ENCODE measurements around the gene RAB18. TPM values are rescaled to one million over a fixed set of nuclear protein-coding genes. Genes with fewer than 3 reads are reported as not detected.

Gene RAB18
- total RNA-seq, 4 donors from 2014 or later: 46.0 to 51.6 (median 47.1) TPM

- no peak for TF ChIP-seq CTCF (IDR thresholded peaks at IDR 0.05 in 4 of 5, conservative IDR thresholded peaks at IDR 0.05 in 1 of 5)
- no peak for DNase-seq
- Histone ChIP-seq H3K4me3 (no peak overlapping the region), H3K9me3 (no peaks in the 10 kb centered on the region), H3K27me3 (no peaks in the 10 kb centered on the region), H3K27ac (no peak overlapping the region), H3K4me1 (no peaks in the 10 kb centered on the region), H3K36me3 (peaks cover 0 to 2% of the 10 kb centered on the region in 2 donors)
- in situ Hi-C loops (cut with MboI; ENCODE audit: low sequenced_read_pairs in 4 of 4) (loop anchor here in 3 of 4 donors (10.0 to 25.0 kb wide), 4 partner anchors 104 to 836 kb away; no protein-coding TSS in a partner anchor), intact Hi-C loops (cut with DNase I; ENCODE audit: low total_unique reads) (loop anchor here (10.0 kb wide), 1 partner anchor 694 kb away; no protein-coding TSS in a partner anchor)
- ATAC-seq: no peak
Observed at GRCh38 chr10:27550823-27551222, 46.7 kb downstream of the RAB18 start.

- no peak overlapping the region for H3K27ac ChIP-seq
- H3K36me3 ChIP-seq: no peaks in the 10 kb centered on the region
- intact Hi-C loops (cut with DNase I; ENCODE audit: low total_unique reads): loop anchor here (5.0 to 10.0 kb wide), 2 partner anchors 99 to 686 kb away; no protein-coding TSS in a partner anchor
- in situ Hi-C loops (cut with MboI; ENCODE audit: low sequenced_read_pairs in 4 of 4): loop anchor here in 3 of 4 donors (5.0 to 25.0 kb wide), 5 partner anchors 96 to 829 kb away; no protein-coding TSS in a partner anchor
- H3K9me3 ChIP-seq: no peaks in the 10 kb centered on the region
- no peaks in the 10 kb centered on the region for H3K27me3 ChIP-seq
- peak; percentile 16 to 62 (median 49) for TF ChIP-seq CTCF (IDR thresholded peaks at IDR 0.05 in 4 of 5, conservative IDR thresholded peaks at IDR 0.05 in 1 of 5)
- TF ChIP-seq POLR2A (IDR thresholded peaks at IDR 0.05): no peak
- no peak overlapping the region for H3K4me3 ChIP-seq
- ATAC-seq (peak in 1 of 2 donors; percentile 91), DNase-seq (peak; percentile 10 to 36)
- no peaks in the 10 kb centered on the region for H3K4me1 ChIP-seq
Observed at GRCh38 chr10:27558612-27559020, 54.5 kb downstream of the RAB18 start.

- H3K27ac ChIP-seq: no peak overlapping the region
- in situ Hi-C loops (cut with MboI; ENCODE audit: low sequenced_read_pairs in 4 of 4): loop anchor here in 2 of 4 donors (25.0 kb wide), 2 partner anchors 676 to 826 kb away; no protein-coding TSS in a partner anchor
- no peaks in the 10 kb centered on the region for H3K4me1 ChIP-seq
- ATAC-seq: no peak
- intact Hi-C loops (cut with DNase I; ENCODE audit: low total_unique reads): no loop called here
- H3K27me3 ChIP-seq: no peaks in the 10 kb centered on the region
- H3K9me3 ChIP-seq: no peaks in the 10 kb centered on the region
- no peak for DNase-seq
- no peaks in the 10 kb centered on the region for H3K36me3 ChIP-seq
- no peak overlapping the region for H3K4me3 ChIP-seq
- TF ChIP-seq CTCF (IDR thresholded peaks at IDR 0.05 in 4 of 5, conservative IDR thresholded peaks at IDR 0.05 in 1 of 5): no peak
- no peak for TF ChIP-seq POLR2A (IDR thresholded peaks at IDR 0.05)
Observed at GRCh38 chr10:27561334-27561733, 57.2 kb downstream of the RAB18 start.

- in situ Hi-C loops (cut with MboI; ENCODE audit: low sequenced_read_pairs in 4 of 4) (loop anchor here in 2 of 4 donors (25.0 kb wide), 2 partner anchors 673 to 823 kb away; no protein-coding TSS in a partner anchor), intact Hi-C loops (cut with DNase I; ENCODE audit: low total_unique reads) (no loop called here)
- Histone ChIP-seq H3K27me3 (no peaks in the 10 kb centered on the region), H3K9me3 (no peaks in the 10 kb centered on the region), H3K27ac (no peak overlapping the region), H3K36me3 (no peaks in the 10 kb centered on the region), H3K4me3 (no peak overlapping the region), H3K4me1 (no peaks in the 10 kb centered on the region)
- ATAC-seq (no peak), DNase-seq (no peak)
- TF ChIP-seq POLR2A (IDR thresholded peaks at IDR 0.05) (no peak), CTCF (IDR thresholded peaks at IDR 0.05 in 4 of 5, conservative IDR thresholded peaks at IDR 0.05 in 1 of 5) (no peak)
Observed at GRCh38 chr10:27564398-27564797, 60.3 kb downstream of the RAB18 start.

Data from gastrocnemius medialis (tissue), 4 donors.